ENCODE data around the gene FAM50B.

Gene FAM50B

GRCh38 chr6:3812596-3812995 is 36.6 kb upstream of the FAM50B start:
- TF ChIP-seq YY1 (IDR thresholded peaks at IDR 0.05; ENCODE audit: low read depth) (no peak), TAF1 (IDR thresholded peaks at IDR 0.05; ENCODE audit: low read depth) (no peak), USF1 (IDR thresholded peaks at IDR 0.05) (no peak), REST (IDR thresholded peaks at IDR 0.05; ENCODE audit: low read depth) (no peak), EGR1 (IDR thresholded peaks at IDR 0.05) (no peak), CREB1 (IDR thresholded peaks at IDR 0.05; ENCODE audit: low read depth) (no peak), CEBPB (IDR thresholded peaks at IDR 0.05) (no peak), RAD21 (IDR thresholded peaks at IDR 0.05; ENCODE audit: low read depth) (no peak), FOXM1 (IDR thresholded peaks at IDR 0.05; ENCODE audit: borderline replicate concordance, low read depth) (no peak), TCF12 (IDR thresholded peaks at IDR 0.05; ENCODE audit: low read depth) (no peak)
- TF ChIP-seq, protein P1, sequence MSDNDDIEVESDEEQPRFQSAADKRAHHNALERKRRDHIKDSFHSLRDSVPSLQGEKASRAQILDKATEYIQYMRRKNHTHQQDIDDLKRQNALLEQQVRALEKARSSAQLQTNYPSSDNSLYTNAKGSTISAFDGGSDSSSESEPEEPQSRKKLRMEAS (IDR thresholded peaks at IDR 0.05) = no peak

DNA sequence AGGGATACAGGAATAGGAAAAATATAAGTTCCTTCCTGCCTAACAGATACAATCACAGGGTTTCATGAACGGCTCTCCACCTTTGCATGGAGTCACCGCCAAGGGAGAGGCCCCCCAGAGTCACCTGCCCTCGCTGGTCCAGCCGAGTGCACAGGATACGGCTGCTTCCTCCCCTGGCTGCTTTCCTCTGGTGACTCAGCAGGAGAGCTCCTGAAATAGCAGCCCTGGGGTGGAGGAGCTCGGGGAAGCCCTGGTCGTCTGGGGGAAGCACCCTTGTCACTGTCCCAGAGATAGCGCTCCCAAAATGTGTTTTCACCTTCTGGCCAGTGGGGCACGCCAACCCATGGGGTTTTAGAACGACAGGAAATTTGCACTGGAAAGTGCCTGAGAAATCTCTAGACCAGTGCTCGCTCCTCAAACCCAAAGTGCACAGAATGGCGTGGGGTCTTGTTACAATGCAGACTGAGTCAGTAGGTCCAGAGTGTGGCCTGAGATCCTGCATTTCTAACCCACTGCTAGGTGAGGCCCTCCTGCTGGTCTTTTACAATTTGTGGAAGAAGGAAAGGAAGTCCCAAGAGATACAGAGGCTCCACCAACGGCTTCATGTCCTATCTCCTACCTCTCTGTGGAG is 35.9 kb upstream of the FAM50B start:
- TF ChIP-seq TCF12 (IDR thresholded peaks at IDR 0.05; ENCODE audit: low read depth) (0 out of 2 replicates have a peak, but pooled peaks have one; percentile 31), RAD21 (IDR thresholded peaks at IDR 0.05; ENCODE audit: low read depth) (0 out of 2 replicates have a peak, but pooled peaks have one; percentile 16), TAF1 (IDR thresholded peaks at IDR 0.05; ENCODE audit: low read depth) (no peak)

DNA sequence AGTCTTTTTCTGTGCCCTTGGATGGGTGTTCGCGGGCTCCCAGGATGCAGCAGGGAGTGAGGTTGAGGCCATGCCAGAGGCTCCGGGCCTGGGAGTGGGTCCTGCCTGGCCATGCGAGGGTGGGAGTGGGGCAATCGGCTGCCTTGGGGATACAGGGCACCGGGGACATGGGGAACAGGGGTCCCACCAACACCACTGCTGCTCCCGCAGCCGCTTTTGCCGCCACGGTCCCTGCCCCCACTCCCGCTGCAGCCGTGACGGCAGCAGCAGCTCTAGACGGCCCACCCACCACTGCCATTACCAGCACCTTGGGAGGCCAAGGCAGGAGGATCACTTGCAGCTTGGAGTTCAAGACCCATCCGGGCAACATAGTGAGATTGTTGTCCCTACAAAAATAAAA is 35.3 kb upstream of the FAM50B start:
- TF ChIP-seq TAF1 (IDR thresholded peaks at IDR 0.05; ENCODE audit: low read depth) = no peak
- no peak for TF ChIP-seq TCF12 (IDR thresholded peaks at IDR 0.05; ENCODE audit: low read depth)
- TF ChIP-seq YY1 (IDR thresholded peaks at IDR 0.05; ENCODE audit: low read depth) = no peak
- TF ChIP-seq ZBTB7A (IDR thresholded peaks at IDR 0.05; ENCODE audit: low read depth) = no peak
- TF ChIP-seq EGR1 (IDR thresholded peaks at IDR 0.05) = no peak
- TF ChIP-seq CEBPB (IDR thresholded peaks at IDR 0.05) = no peak
- TF ChIP-seq, protein P1 (IDR thresholded peaks at IDR 0.05) = no peak
- TF ChIP-seq NFIC (IDR thresholded peaks at IDR 0.05) = no peak
- TF ChIP-seq REST (IDR thresholded peaks at IDR 0.05; ENCODE audit: low read depth) = no peak
- no peak for TF ChIP-seq FOXM1 (IDR thresholded peaks at IDR 0.05; ENCODE audit: borderline replicate concordance, low read depth)
- TF ChIP-seq CREB1 (IDR thresholded peaks at IDR 0.05; ENCODE audit: low read depth) = no peak
- no peak for TF ChIP-seq RAD21 (IDR thresholded peaks at IDR 0.05; ENCODE audit: low read depth)
- no peak for TF ChIP-seq USF1 (IDR thresholded peaks at IDR 0.05)
- TF ChIP-seq TEAD4 (IDR thresholded peaks at IDR 0.05) = no peak
- TF ChIP-seq EP300 (IDR thresholded peaks at IDR 0.05; ENCODE audit: borderline replicate concordance) = no peak

GRCh38 chr6:3814539-3814938 is 34.6 kb upstream of the FAM50B start:
- TF ChIP-seq RAD21 (IDR thresholded peaks at IDR 0.05; ENCODE audit: low read depth) (no peak), CREB1 (IDR thresholded peaks at IDR 0.05; ENCODE audit: low read depth) (no peak), YY1 (IDR thresholded peaks at IDR 0.05; ENCODE audit: low read depth) (no peak), TEAD4 (IDR thresholded peaks at IDR 0.05) (no peak)

DNA sequence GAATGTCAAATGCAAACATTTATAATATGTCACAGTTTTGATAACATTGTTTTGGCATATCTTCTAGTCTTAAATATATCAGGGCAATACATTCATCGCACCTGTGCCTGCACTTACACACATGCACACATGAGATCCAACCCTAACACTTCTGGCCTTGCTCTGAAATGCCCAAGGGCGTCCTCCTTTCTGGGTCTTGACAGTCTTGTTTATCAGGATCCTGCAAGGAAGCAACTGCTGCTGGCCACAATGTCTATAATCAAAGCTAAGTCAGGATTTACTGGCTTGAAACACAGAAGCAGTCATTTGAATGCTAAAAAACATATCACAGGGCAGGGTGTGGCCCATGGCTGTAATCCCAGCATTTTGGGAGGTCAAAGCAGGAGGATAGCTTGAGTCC is 32.9 kb upstream of the FAM50B start:
- TF ChIP-seq EP300 (IDR thresholded peaks at IDR 0.05; ENCODE audit: borderline replicate concordance) (no peak), TEAD4 (IDR thresholded peaks at IDR 0.05) (no peak), TAF1 (IDR thresholded peaks at IDR 0.05; ENCODE audit: low read depth) (no peak), EGR1 (IDR thresholded peaks at IDR 0.05) (no peak), NFIC (IDR thresholded peaks at IDR 0.05) (no peak), CEBPB (IDR thresholded peaks at IDR 0.05) (no peak), REST (IDR thresholded peaks at IDR 0.05; ENCODE audit: low read depth) (no peak), YY1 (IDR thresholded peaks at IDR 0.05; ENCODE audit: low read depth) (no peak), FOXM1 (IDR thresholded peaks at IDR 0.05; ENCODE audit: borderline replicate concordance, low read depth) (no peak), ZBTB7A (IDR thresholded peaks at IDR 0.05; ENCODE audit: low read depth) (no peak), RAD21 (IDR thresholded peaks at IDR 0.05; ENCODE audit: low read depth) (no peak), CREB1 (IDR thresholded peaks at IDR 0.05; ENCODE audit: low read depth) (no peak), USF1 (IDR thresholded peaks at IDR 0.05) (no peak), TCF12 (IDR thresholded peaks at IDR 0.05; ENCODE audit: low read depth) (no peak)
- TF ChIP-seq, protein P1 (IDR thresholded peaks at IDR 0.05) = no peak

Measured in Ishikawa (cell line).